ENCODE data around the gene NUP107. TPM values are rescaled to one million over a fixed set of nuclear protein-coding genes. Genes with fewer than 3 reads are reported as not detected.
"Not testable (repeated sequence)": the region's sequence is repeated elsewhere in the genome, so short reads cannot be mapped to it uniquely, and the experiment has no call there.

Gene NUP107
- total RNA-seq, 2 experiments from 2014 or later: 106 to 126 TPM

DNA sequence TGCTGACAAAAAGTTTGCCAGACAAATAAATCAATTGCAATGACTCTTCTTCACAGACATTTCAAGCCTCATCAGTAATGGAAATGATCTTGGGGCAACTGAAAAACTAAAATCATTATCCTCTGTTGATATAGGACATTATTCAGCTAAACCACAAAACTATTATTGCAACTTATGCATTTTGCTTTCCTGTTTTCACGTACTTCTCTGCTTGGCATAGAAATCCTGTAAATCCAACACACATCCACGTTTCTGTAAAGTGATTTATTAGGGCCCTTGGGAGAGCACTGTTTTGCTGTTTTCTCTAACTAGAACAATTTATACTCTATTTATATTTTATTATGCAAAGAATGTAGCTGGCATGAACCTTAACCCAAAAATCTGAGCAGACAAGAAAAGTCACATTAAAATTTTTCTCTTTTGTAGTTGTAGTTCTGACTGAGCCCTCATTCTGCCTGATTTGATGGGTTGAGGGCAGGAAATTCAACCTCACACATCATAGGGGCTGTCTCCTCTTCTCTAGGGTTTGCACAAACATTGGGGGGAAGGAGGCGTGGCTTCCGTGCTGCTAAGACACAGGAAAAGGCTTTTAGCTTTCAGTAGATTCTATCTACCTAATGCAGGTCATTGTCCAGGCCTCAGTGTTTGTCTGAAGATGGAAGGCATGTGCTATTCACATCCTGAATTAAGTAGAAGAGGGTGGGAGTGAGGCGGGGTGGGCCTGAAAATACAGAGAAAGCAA is 11.5 kb upstream of the NUP107 start:
- Histone ChIP-seq H3K36me3 (ENCODE audit: insufficient read depth, low read length) (no peaks in the 10 kb centered on the region), H2AFZ (ENCODE audit: low read length) (no peak overlapping the region), H3K4me2 (ENCODE audit: low read length) (no peak overlapping the region), H3K4me3 (ENCODE audit: low read depth, low read length, poor library complexity, severe bottlenecking) (no peak overlapping the region), H3K4me1 (ENCODE audit: insufficient read depth, low read length, poor library complexity, severe bottlenecking) (peaks cover 5% of the 10 kb centered on the region), H3K9me2 (ENCODE audit: insufficient read depth, low read length) (no peaks in the 10 kb centered on the region), H4K20me1 (ENCODE audit: insufficient read depth, low read length) (no peaks in the 10 kb centered on the region), H3K27ac (ENCODE audit: low read depth, low read length, poor library complexity, severe bottlenecking) (no peak overlapping the region), H3K9me3 (ENCODE audit: low read length) (no peaks in the 10 kb centered on the region), H3K79me2 (ENCODE audit: insufficient read depth, low read depth, low read length) (no peaks in the 10 kb centered on the region)
- TF ChIP-seq, protein P1, sequence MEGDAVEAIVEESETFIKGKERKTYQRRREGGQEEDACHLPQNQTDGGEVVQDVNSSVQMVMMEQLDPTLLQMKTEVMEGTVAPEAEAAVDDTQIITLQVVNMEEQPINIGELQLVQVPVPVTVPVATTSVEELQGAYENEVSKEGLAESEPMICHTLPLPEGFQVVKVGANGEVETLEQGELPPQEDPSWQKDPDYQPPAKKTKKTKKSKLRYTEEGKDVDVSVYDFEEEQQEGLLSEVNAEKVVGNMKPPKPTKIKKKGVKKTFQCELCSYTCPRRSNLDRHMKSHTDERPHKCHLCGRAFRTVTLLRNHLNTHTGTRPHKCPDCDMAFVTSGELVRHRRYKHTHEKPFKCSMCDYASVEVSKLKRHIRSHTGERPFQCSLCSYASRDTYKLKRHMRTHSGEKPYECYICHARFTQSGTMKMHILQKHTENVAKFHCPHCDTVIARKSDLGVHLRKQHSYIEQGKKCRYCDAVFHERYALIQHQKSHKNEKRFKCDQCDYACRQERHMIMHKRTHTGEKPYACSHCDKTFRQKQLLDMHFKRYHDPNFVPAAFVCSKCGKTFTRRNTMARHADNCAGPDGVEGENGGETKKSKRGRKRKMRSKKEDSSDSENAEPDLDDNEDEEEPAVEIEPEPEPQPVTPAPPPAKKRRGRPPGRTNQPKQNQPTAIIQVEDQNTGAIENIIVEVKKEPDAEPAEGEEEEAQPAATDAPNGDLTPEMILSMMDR (conservative IDR thresholded peaks at IDR 0.05; ENCODE audit: low read length): no peak
- TF ChIP-seq EZH2phosphoT487 (IDR thresholded peaks at IDR 0.05; ENCODE audit: borderline replicate concordance, low read depth, low read length): no peak
- intact Hi-C loops (cut with micrococcal nuclease; ENCODE audit: unreplicated experiment): no loop called here
- DNase-seq (ENCODE audit: low spot score): peak; percentile 41
- CTCF ChIA-PET (ENCODE audit: unreplicated experiment): no interaction called here
- POLR2A ChIA-PET: no interaction called here
- no TSS peak for BruUV-seq (replicated peaks)

DNA sequence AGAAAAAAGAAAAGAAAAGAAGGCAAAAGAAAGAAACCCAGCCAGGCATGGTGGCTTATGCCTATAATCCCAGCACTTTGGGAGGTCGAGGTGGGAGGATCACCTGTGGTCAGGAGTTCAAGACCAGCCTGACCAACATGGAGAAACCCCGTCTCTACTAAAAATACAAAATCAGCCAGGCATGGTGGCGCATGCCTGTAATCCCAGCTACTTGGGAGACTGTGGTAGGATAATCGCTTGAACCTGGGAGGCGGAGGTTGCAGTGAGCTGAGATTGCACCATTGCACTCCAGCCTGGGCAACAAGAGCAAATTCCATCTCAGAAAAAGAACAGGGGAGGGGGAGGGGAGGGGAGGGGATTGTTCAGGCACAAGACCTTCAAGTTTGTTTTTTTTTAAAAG is 9.9 kb upstream of the NUP107 start:
- H4K20me1 ChIP-seq (ENCODE audit: insufficient read depth, low read length); DNase-seq (ENCODE audit: low spot score); H2AFZ ChIP-seq (ENCODE audit: low read length); H3K79me2 ChIP-seq (ENCODE audit: insufficient read depth, low read depth, low read length); H3K36me3 ChIP-seq (ENCODE audit: insufficient read depth, low read length); H3K4me2 ChIP-seq (ENCODE audit: low read length); H3K4me3 ChIP-seq (ENCODE audit: low read depth, low read length, poor library complexity, severe bottlenecking); H3K9me3 ChIP-seq (ENCODE audit: low read length); H3K27ac ChIP-seq (ENCODE audit: low read depth, low read length, poor library complexity, severe bottlenecking); BruUV-seq (replicated peaks); H3K4me1 ChIP-seq (ENCODE audit: insufficient read depth, low read length, poor library complexity, severe bottlenecking); CTCF ChIA-PET (ENCODE audit: unreplicated experiment); intact Hi-C loops (cut with micrococcal nuclease; ENCODE audit: unreplicated experiment); H3K9me2 ChIP-seq (ENCODE audit: insufficient read depth, low read length): not testable (repeated sequence)
- POLR2A ChIA-PET: interaction anchor here (0.7 to 1.2 kb wide), 4 partner anchors 8 to 133 kb away, joined by 3 to 4 read pairs (median 3); no protein-coding TSS in a partner anchor

DNA sequence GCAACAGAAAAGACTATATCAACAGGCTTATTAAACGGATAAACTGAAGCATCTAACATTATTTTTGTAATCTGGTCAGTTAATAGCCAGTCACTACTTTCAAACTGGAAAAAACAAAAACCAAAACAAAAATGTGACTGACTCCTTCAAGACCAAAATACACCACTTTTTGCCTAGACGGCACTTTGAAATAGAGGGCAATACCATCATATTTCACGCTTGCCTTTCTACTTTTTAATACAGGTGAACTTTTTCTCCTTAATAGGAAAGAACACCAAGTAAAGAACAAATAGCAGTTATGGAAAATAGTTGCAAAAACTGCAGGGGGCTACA is 550 bp upstream of the NUP107 start:
- H4K20me1 ChIP-seq (ENCODE audit: insufficient read depth, low read length): peaks cover 13% of the 10 kb centered on the region; the same call in 1 of the 2 replicates
- BruUV-seq (replicated peaks): TSS peak; percentile 88
- ChIA-PET POLR2A (interaction anchor here (0.6 to 1.3 kb wide), 2 partner anchors 73 to 508 kb away, joined by 3 to 4 read pairs; no protein-coding TSS in a partner anchor), CTCF (ENCODE audit: unreplicated experiment) (no interaction called here)
- H3K4me2 ChIP-seq (ENCODE audit: low read length): peak overlapping the region; percentile 84
- H3K79me2 ChIP-seq (ENCODE audit: insufficient read depth, low read depth, low read length): peaks cover 41% of the 10 kb centered on the region
- TF ChIP-seq EZH2phosphoT487 (IDR thresholded peaks at IDR 0.05; ENCODE audit: borderline replicate concordance, low read depth, low read length): no peak
- TF ChIP-seq, protein P1 (conservative IDR thresholded peaks at IDR 0.05; ENCODE audit: low read length): no peak
- H3K9me3 ChIP-seq (ENCODE audit: low read length): no peaks in the 10 kb centered on the region
- H3K4me3 ChIP-seq (ENCODE audit: low read depth, low read length, poor library complexity, severe bottlenecking): peak overlapping the region; percentile 98
- peak overlapping the region; percentile 34 for H3K27ac ChIP-seq (ENCODE audit: low read depth, low read length, poor library complexity, severe bottlenecking)
- H2AFZ ChIP-seq (ENCODE audit: low read length): peak overlapping the region; percentile 94
- no peak for DNase-seq (ENCODE audit: low spot score)
- intact Hi-C loops (cut with micrococcal nuclease; ENCODE audit: unreplicated experiment): loop anchor here (2.0 to 10.0 kb wide), 4 partner anchors 75 to 351 kb away; partner anchors contain the start of genes MDM1, MDM2 and RAP1B
- no peaks in the 10 kb centered on the region for H3K9me2 ChIP-seq (ENCODE audit: insufficient read depth, low read length)
- peaks cover 21% of the 10 kb centered on the region for H3K4me1 ChIP-seq (ENCODE audit: insufficient read depth, low read length, poor library complexity, severe bottlenecking)
- peaks cover 31% of the 10 kb centered on the region for H3K36me3 ChIP-seq (ENCODE audit: insufficient read depth, low read length)

Data from OCI-LY7 (cell line).